Measurements from ENCODE around the gene EP400. TPM values are rescaled to one million over a fixed set of nuclear protein-coding genes. Genes with fewer than 3 reads are reported as not detected.

EP400 gene
- total and polyA plus RNA-seq, 2 of the 13 experiments (the other 11 are each of a cell fraction or from before 2014, with no cell fraction given) = 4.9 to 5.0 TPM

DNA sequence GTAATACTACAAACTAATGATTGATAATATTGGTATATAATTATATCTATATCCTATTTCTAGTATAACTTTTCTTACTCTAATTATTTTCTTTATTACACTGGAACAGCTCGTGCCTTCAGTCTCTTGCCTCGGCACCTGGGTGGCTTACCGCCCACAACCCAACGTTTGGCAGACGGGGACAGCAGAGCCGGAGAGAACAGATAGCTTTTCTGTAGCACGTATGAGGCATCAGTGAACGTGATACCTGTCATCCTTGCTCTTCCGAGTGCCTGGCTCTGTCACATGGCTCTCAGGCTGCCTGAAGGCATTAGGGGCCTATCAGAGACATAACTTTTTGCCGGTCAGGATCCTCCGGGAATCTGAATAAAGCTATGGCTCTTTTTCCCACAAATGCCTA, 15.2 kb upstream of the EP400 start (continued):
- TF ChIP-seq, protein P1, sequence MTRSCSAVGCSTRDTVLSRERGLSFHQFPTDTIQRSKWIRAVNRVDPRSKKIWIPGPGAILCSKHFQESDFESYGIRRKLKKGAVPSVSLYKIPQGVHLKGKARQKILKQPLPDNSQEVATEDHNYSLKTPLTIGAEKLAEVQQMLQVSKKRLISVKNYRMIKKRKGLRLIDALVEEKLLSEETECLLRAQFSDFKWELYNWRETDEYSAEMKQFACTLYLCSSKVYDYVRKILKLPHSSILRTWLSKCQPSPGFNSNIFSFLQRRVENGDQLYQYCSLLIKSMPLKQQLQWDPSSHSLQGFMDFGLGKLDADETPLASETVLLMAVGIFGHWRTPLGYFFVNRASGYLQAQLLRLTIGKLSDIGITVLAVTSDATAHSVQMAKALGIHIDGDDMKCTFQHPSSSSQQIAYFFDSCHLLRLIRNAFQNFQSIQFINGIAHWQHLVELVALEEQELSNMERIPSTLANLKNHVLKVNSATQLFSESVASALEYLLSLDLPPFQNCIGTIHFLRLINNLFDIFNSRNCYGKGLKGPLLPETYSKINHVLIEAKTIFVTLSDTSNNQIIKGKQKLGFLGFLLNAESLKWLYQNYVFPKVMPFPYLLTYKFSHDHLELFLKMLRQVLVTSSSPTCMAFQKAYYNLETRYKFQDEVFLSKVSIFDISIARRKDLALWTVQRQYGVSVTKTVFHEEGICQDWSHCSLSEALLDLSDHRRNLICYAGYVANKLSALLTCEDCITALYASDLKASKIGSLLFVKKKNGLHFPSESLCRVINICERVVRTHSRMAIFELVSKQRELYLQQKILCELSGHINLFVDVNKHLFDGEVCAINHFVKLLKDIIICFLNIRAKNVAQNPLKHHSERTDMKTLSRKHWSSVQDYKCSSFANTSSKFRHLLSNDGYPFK (CRISPR knock-in tag; IDR thresholded peaks at IDR 0.05; ENCODE audit: borderline replicate concordance) = no peak
- no peak for TF ChIP-seq MBNL3 (CRISPR knock-in tag; conservative IDR thresholded peaks at IDR 0.05)
- no peak for TF ChIP-seq MAF1 (CRISPR knock-in tag; IDR thresholded peaks at IDR 0.05; ENCODE audit: borderline replicate concordance)
- TF ChIP-seq, protein P2, sequence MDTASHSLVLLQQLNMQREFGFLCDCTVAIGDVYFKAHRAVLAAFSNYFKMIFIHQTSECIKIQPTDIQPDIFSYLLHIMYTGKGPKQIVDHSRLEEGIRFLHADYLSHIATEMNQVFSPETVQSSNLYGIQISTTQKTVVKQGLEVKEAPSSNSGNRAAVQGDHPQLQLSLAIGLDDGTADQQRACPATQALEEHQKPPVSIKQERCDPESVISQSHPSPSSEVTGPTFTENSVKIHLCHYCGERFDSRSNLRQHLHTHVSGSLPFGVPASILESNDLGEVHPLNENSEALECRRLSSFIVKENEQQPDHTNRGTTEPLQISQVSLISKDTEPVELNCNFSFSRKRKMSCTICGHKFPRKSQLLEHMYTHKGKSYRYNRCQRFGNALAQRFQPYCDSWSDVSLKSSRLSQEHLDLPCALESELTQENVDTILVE (CRISPR knock-in tag; IDR thresholded peaks at IDR 0.05) = no peak
- TF ChIP-seq RXRB (CRISPR knock-in tag; IDR thresholded peaks at IDR 0.05; ENCODE audit: borderline replicate concordance) = no peak
- no peak for TF ChIP-seq FLYWCH1 (CRISPR knock-in tag; IDR thresholded peaks at IDR 0.05)
- no peak for TF ChIP-seq IRX3 (CRISPR knock-in tag; IDR thresholded peaks at IDR 0.05; ENCODE audit: borderline replicate concordance, low read depth)
- TF ChIP-seq STAG1 (CRISPR knock-in tag; IDR thresholded peaks at IDR 0.05) = no peak
- no peak for TF ChIP-seq TOE1 (CRISPR knock-in tag; IDR thresholded peaks at IDR 0.05)
- no peak for TF ChIP-seq ZNF792 (CRISPR knock-in tag; IDR thresholded peaks at IDR 0.05)

DNA sequence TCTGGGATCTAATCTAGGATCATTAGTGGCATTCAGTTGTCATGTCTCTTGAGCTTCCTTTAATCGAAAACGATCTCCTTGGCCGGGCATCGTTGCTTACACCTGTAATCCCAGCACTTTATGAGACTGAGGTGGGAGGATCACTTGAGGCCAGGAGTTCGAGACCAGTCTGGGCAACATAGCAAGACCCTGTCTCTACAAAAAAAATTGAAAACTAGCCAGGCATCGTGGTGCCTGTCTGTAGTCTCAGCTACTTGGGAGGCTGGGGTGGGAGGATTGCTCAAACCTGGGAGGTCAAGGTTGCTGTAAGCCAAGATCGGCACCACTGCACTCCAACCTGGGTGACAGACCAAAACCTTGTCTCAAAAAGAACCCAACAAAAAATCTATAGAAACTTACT, 11.7 kb upstream of the EP400 start:
- no peak for TF ChIP-seq ZNF577 (CRISPR knock-in tag; IDR thresholded peaks at IDR 0.05; ENCODE audit: borderline replicate concordance, low read depth)
- TF ChIP-seq HMGA1 (CRISPR knock-in tag; conservative IDR thresholded peaks at IDR 0.05) = no peak
- no peak for TF ChIP-seq RELA (CRISPR knock-in tag; IDR thresholded peaks at IDR 0.05)
- no peak for TF ChIP-seq REL (CRISPR knock-in tag; conservative IDR thresholded peaks at IDR 0.05)
- TF ChIP-seq, protein P3, sequence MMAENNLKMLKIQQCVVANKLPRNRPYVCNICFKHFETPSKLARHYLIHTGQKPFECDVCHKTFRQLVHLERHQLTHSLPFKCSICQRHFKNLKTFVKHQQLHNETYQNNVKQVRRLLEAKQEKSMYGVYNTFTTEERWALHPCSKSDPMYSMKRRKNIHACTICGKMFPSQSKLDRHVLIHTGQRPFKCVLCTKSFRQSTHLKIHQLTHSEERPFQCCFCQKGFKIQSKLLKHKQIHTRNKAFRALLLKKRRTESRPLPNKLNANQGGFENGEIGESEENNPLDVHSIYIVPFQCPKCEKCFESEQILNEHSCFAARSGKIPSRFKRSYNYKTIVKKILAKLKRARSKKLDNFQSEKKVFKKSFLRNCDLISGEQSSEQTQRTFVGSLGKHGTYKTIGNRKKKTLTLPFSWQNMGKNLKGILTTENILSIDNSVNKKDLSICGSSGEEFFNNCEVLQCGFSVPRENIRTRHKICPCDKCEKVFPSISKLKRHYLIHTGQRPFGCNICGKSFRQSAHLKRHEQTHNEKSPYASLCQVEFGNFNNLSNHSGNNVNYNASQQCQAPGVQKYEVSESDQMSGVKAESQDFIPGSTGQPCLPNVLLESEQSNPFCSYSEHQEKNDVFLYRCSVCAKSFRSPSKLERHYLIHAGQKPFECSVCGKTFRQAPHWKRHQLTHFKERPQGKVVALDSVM (CRISPR knock-in tag; IDR thresholded peaks at IDR 0.05) = peak; percentile 50; the same call in 1 of the 2 replicates
- no peak for TF ChIP-seq FIP1L1 (IDR thresholded peaks at IDR 0.05; ENCODE audit: borderline replicate concordance, insufficient read depth, low read depth, low read length)
- TF ChIP-seq CBX1 (IDR thresholded peaks at IDR 0.05; ENCODE audit: low read depth) = no peak
- FAIRE-seq (no peak), DNase-seq (ENCODE audit: low spot score) (no peak), ATAC-seq (no peak)
- H3K27ac ChIP-seq (ENCODE audit: extremely low read length, insufficient read depth, low read length) = no peak overlapping the region
- POLR2A ChIA-PET = no interaction called here
- H3K9me3 ChIP-seq (ENCODE audit: low read length) = no peaks in the 10 kb centered on the region
- 84% methylated on average over 7 of the region's 7 CpGs for WGBS (ENCODE audit: low lambda C conversion rate)
- no peak overlapping the region for H3K4me2 ChIP-seq (ENCODE audit: low read depth, low read length)
- peaks cover 17 to 58% of the 10 kb centered on the region in 2 experiments for H3K36me3 ChIP-seq (replicated peaks in 1 of 2; ENCODE audit: control insufficient read depth in 1 of 2, insufficient read depth in 2 of 2, low read length in 2 of 2)
- no peaks in the 10 kb centered on the region for H3K4me1 ChIP-seq (ENCODE audit: insufficient read depth, low read length)
- no peaks in the 10 kb centered on the region for H3K27me3 ChIP-seq (ENCODE audit: control insufficient read depth in 1 of 2, insufficient read depth in 2 of 2, low read length in 2 of 2)
- H3K9ac ChIP-seq (ENCODE audit: insufficient read depth, low read depth, low read length) = no peak overlapping the region
- H4K20me1 ChIP-seq (ENCODE audit: insufficient read depth, low read length) = peaks cover 2% of the 10 kb centered on the region; the same call in 1 of the 2 replicates
- no peaks in the 10 kb centered on the region for H3K79me2 ChIP-seq (ENCODE audit: insufficient read depth, low read length)
- CTCF ChIA-PET (ENCODE audit: low intra/inter-chr PET ratio, low total read pairs) = no interaction called here
- BruUV-seq (replicated peaks) = no TSS peak
- intact Hi-C loops (cut with micrococcal nuclease; ENCODE audit: unreplicated experiment) = no loop called here
- in situ Hi-C loops (cut with HindIII; ENCODE audit: extremely low pct_ligation_motif_present, low pct_unique_long_range_greater_than_20kb) = no loop called here
- no peak overlapping the region for H2AFZ ChIP-seq (ENCODE audit: low read length)
- H3K4me3 ChIP-seq (replicated peaks in 1 of 3; ENCODE audit: insufficient read depth in 1 of 3, low read depth in 2 of 3, low read length in 3 of 3) = no peak overlapping the region
